Peyer's patch (tissue), 4 donors: ENCODE data around the gene GIGYF1. TPM values are rescaled to one million over a fixed set of nuclear protein-coding genes. Genes with fewer than 3 reads are reported as not detected.
"Not testable (repeated sequence)": the region's sequence is repeated elsewhere in the genome, so short reads cannot be mapped to it uniquely, and the experiment has no call there.

Source experiments
- DNase-seq, 3 donors: peaks; one replicate each; pipeline ENCODE4 v3.0.0-alpha.2; 2017 to 2019
- H3K27ac ChIP-seq, 4 donors: fragments of 200-600 bp; sonication (generic); one replicate each; pipeline ENCODE4 v1.5.1; 2016 to 2019
- H3K27me3 ChIP-seq, 2 donors: fragments of 200-600 bp; sonication (generic); one replicate each; pipeline ENCODE4 v1.5.1; 2019
- H3K36me3 ChIP-seq, 3 donors: fragments of 200-600 bp; sonication (generic); one replicate each; pipeline ENCODE4 v1.5.1; 2016 to 2019
- H3K4me1 ChIP-seq, 4 donors: fragments of 200-600 bp; sonication (generic); one replicate each; pipeline ENCODE4 v1.5.1; 2016 to 2019
- H3K4me3 ChIP-seq, 4 donors: fragments of 200-600 bp; sonication (generic); 1 replicate in 3 of 4; 2 replicates in 1 of 4; pipeline ENCODE4 v1.5.1; 2016 to 2019; ENCODE audit warnings: mild to moderate bottlenecking in 1 of 4
- H3K9me3 ChIP-seq, 4 donors: fragments of 200-600 bp; sonication (generic); one replicate each; pipeline ENCODE4 v1.5.1; 2016 to 2019; ENCODE audit warnings: mild to moderate bottlenecking in 1 of 4
- CTCF ChIP-seq, 6 experiments: fragments of 450-650 bp in 4 of 6; fragments of 200-600 bp in 2 of 6; sonication (generic) in 1 of 6; IDR thresholded peaks; one replicate each; pipeline ENCODE4 v1.5.1; 2017 to 2019; ENCODE audit warnings: antibody characterized with exemption in 6 of 6, mild to moderate bottlenecking in 3 of 6, moderate library complexity in 1 of 6
- POLR2A ChIP-seq, 2 donors: fragments of 450-650 bp; IDR thresholded peaks; one replicate each; pipeline ENCODE4 v1.5.1; 2017; ENCODE audit warnings: antibody characterized with exemption in 2 of 2, mild to moderate bottlenecking in 2 of 2, moderate library complexity in 2 of 2
- total RNA-seq, 4 donors: library from RNA; depleted of rRNA; stranded (reverse); fragments of >200 nt; gene quantifications; one replicate each; pipeline ENCODE4 v1.1.0, GENCODE V29; 2016

The GIGYF1 gene
- total RNA-seq, 4 donors from 2014 or later, result 41.3 to 126 (median 72.9) TPM

GRCh38 chr7:100705753-100706671, 12.0 kb upstream of the GIGYF1 start, which contains the start of gene POP7:
TSS of gene POP7 (plus strand) at chr7:100706121. CDS start at chr7:100706831, 710 bp downstream.
- Histone ChIP-seq H3K27ac (peak within 1 kb of the TSS; percentile 92 to 97 (median 94)), H3K9me3 (no peaks in the 10 kb centered on the region), H3K4me1 (peaks cover 0 to 20% (median 5%) of the 10 kb centered on the region in 4 donors), H3K4me3 (peak within 1 kb of the TSS; percentile 71 to 92 (median 80)), H3K27me3 (no peaks in the 10 kb centered on the region), H3K36me3 (peaks cover 0 to 5% (median 0%) of the 10 kb centered on the region in 3 donors)
- TF ChIP-seq POLR2A (IDR thresholded peaks at IDR 0.05) (peak; percentile 49 to 74), CTCF (IDR thresholded peaks at IDR 0.05) (no peak)
- DNase-seq, result peak; percentile 99 to 100 (median 99)

GRCh38 chr7:100705320-100705752, 11.3 kb upstream of the GIGYF1 start:
- TF ChIP-seq CTCF (IDR thresholded peaks at IDR 0.05) (peak; percentile 80 to 96 (median 90)), POLR2A (IDR thresholded peaks at IDR 0.05) (no peak)
- Histone ChIP-seq H3K36me3 (peaks cover 0 to 5% (median 0%) of the 10 kb centered on the region in 3 donors), H3K4me3 (peak overlapping the region; percentile 71 to 92 (median 80)), H3K27ac (peak overlapping the region; percentile 92 to 97 (median 94)), H3K9me3 (no peaks in the 10 kb centered on the region), H3K27me3 (no peaks in the 10 kb centered on the region), H3K4me1 (peaks cover 0 to 20% (median 5%) of the 10 kb centered on the region in 4 donors)
- DNase-seq, result peak; percentile 73 to 86 (median 85)

GRCh38 chr7:100701089-100701488, 7.0 kb upstream of the GIGYF1 start:
- H3K4me1 ChIP-seq, H3K4me3 ChIP-seq, H3K9me3 ChIP-seq, DNase-seq, H3K27ac ChIP-seq, H3K27me3 ChIP-seq, H3K36me3 ChIP-seq: not testable (repeated sequence)

GRCh38 chr7:100699018-100699417, 5.0 kb upstream of the GIGYF1 start:
- Histone ChIP-seq H3K36me3 (no peaks in the 10 kb centered on the region), H3K9me3 (no peaks in the 10 kb centered on the region), H3K27me3 (no peaks in the 10 kb centered on the region), H3K4me3 (no peak overlapping the region), H3K4me1 (peaks cover 0 to 2% (median 0%) of the 10 kb centered on the region in 4 donors), H3K27ac (no peak overlapping the region)
- no peak for DNase-seq
- no peak for TF ChIP-seq CTCF (IDR thresholded peaks at IDR 0.05)
- no peak for TF ChIP-seq POLR2A (IDR thresholded peaks at IDR 0.05)

GRCh38 chr7:100696123-100696521, 2.1 kb upstream of the GIGYF1 start:
- DNase-seq, result no peak
- Histone ChIP-seq H3K36me3 (no peaks in the 10 kb centered on the region), H3K9me3 (no peaks in the 10 kb centered on the region), H3K4me1 (peaks cover 0 to 23% (median 20%) of the 10 kb centered on the region in 4 donors), H3K27ac (no peak overlapping the region), H3K27me3 (no peaks in the 10 kb centered on the region), H3K4me3 (no peak overlapping the region)
- TF ChIP-seq POLR2A (IDR thresholded peaks at IDR 0.05) (no peak), CTCF (IDR thresholded peaks at IDR 0.05) (no peak)
